ENCODE results near the gene BMX. TPM values are rescaled to one million over a fixed set of nuclear protein-coding genes. Genes with fewer than 3 reads are reported as not detected.
A peak's percentile ranks its signal among the peaks of the same experiment; 100 is the strongest.

Gene BMX
- total RNA-seq, 1 donor from 2014 or later = not detected

GRCh38 chrX:15475486-15475885 is 25.1 kb upstream of the BMX start:
- no peak for TF ChIP-seq CTCF (IDR thresholded peaks at IDR 0.05; ENCODE audit: insufficient read depth, low read length, poor library complexity, severe bottlenecking)
- no peak overlapping the region for H3K4me3 ChIP-seq (ENCODE audit: low read depth, low read length)
- H3K27me3 ChIP-seq (ENCODE audit: control insufficient read depth, insufficient read depth, low read length) = no peaks in the 10 kb centered on the region
- H3K36me3 ChIP-seq (ENCODE audit: control insufficient read depth, insufficient read depth, low read length) = no peaks in the 10 kb centered on the region
- no peak for DNase-seq (ENCODE audit: low read depth)

- no peaks in the 10 kb centered on the region for H3K27me3 ChIP-seq (ENCODE audit: control insufficient read depth, insufficient read depth, low read length)
- H3K4me3 ChIP-seq (ENCODE audit: low read depth, low read length) = no peak overlapping the region
- no peaks in the 10 kb centered on the region for H3K36me3 ChIP-seq (ENCODE audit: control insufficient read depth, insufficient read depth, low read length)
- no peak for DNase-seq (ENCODE audit: low read depth)
- TF ChIP-seq CTCF (IDR thresholded peaks at IDR 0.05; ENCODE audit: insufficient read depth, low read length, poor library complexity, severe bottlenecking) = no peak
Measured at GRCh38 chrX:15483891-15484290, 16.7 kb upstream of the BMX start.

GRCh38 chrX:15492469-15492868 is 8.1 kb upstream of the BMX start:
- Histone ChIP-seq H3K36me3 (ENCODE audit: control insufficient read depth, insufficient read depth, low read length) (no peaks in the 10 kb centered on the region), H3K4me3 (ENCODE audit: low read depth, low read length) (peak overlapping the region; percentile 48), H3K27me3 (ENCODE audit: control insufficient read depth, insufficient read depth, low read length) (no peaks in the 10 kb centered on the region)
- no peak for TF ChIP-seq CTCF (IDR thresholded peaks at IDR 0.05; ENCODE audit: insufficient read depth, low read length, poor library complexity, severe bottlenecking)
- no peak for DNase-seq (ENCODE audit: low read depth)

- peak; percentile 60 for TF ChIP-seq CTCF (IDR thresholded peaks at IDR 0.05; ENCODE audit: insufficient read depth, low read length, poor library complexity, severe bottlenecking)
- Histone ChIP-seq H3K36me3 (ENCODE audit: control insufficient read depth, insufficient read depth, low read length) (no peaks in the 10 kb centered on the region), H3K27me3 (ENCODE audit: control insufficient read depth, insufficient read depth, low read length) (no peaks in the 10 kb centered on the region), H3K4me3 (ENCODE audit: low read depth, low read length) (peak within 1 kb of the TSS; percentile 48)
- DNase-seq (ENCODE audit: low read depth) = peak; percentile 48
Measured at GRCh38 chrX:15493118-15493962, 7.3 kb upstream of the BMX start, which contains the start of gene PIR. Gene PIR (minus strand): TSS chrX:15493333. CDS start chrX:15491257, 2,076 bp downstream.

GRCh38 chrX:15495801-15496200 is 4.8 kb upstream of the BMX start:
- no peak for DNase-seq (ENCODE audit: low read depth)
- no peak for TF ChIP-seq CTCF (IDR thresholded peaks at IDR 0.05; ENCODE audit: insufficient read depth, low read length, poor library complexity, severe bottlenecking)
- H3K36me3 ChIP-seq (ENCODE audit: control insufficient read depth, insufficient read depth, low read length) = no peaks in the 10 kb centered on the region
- H3K27me3 ChIP-seq (ENCODE audit: control insufficient read depth, insufficient read depth, low read length) = no peaks in the 10 kb centered on the region
- no peak overlapping the region for H3K4me3 ChIP-seq (ENCODE audit: low read depth, low read length)
